K562 (cell line): Measurements from ENCODE around the gene GNPAT. TPM values are rescaled to one million over a fixed set of nuclear protein-coding genes. Genes with fewer than 3 reads are reported as not detected.

Experiments used
- ATAC-seq: fragments of 200-7000 bp; cut with Tn5 transposase; 3 replicates; pipeline ENCODE4 v1.9.1; 2020; ENCODE audit warnings: moderate library complexity
- BruUV-seq: library from RNA; stranded (reverse); fragments of 400-500 nt; replicated peaks from 2 replicates; lab custom pipeline; 2021; lab: Mats Ljungman, UMichigan
- CTCF ChIA-PET: fragments of 300-600 bp; formaldehyde crosslinking; extraction: SDS; loops from one replicate; lab custom pipeline; 2021; ENCODE audit warnings: low intra/inter-chr PET ratio; lab: Yijun Ruan, JAX
- POLR2A ChIA-PET: fragments of 300-600, 350-650 bp; sonication (Branson Sonifier 250); formaldehyde crosslinking; extraction: SDS; loops from one replicate; lab custom pipeline; 2021; ENCODE audit warnings: antibody characterized with exemption, inconsistent platforms; lab: Yijun Ruan, JAX
- DNase-seq, 4 experiments: peaks; one replicate each; pipeline versions ENCODE4 v3.0.0 to v3.0.0-alpha.2; 2011 to 2018; ENCODE audit warnings: low spot score in 3 of 4, mixed read lengths in 3 of 4; ENCODE audit errors: extremely low read depth in 1 of 4
- FAIRE-seq: peaks from 2 replicates; lab custom pipeline; 2011; peaks lifted over from hg19 to GRCh38; lab: Jason Lieb, UNC
- H2AFZ ChIP-seq: 2 replicates; pipeline ENCODE4 v1.6.0; 2011; ENCODE audit warnings: low read depth, low read length, control low read depth, inconsistent platforms
- H3K27ac ChIP-seq: fragments of 200-600 bp; 3 replicates; pipeline ENCODE4 v1.8.0; 2011; ENCODE audit warnings: low read depth, mild to moderate bottlenecking, control low read depth, inconsistent platforms, low read length, moderate library complexity, mixed read lengths; ENCODE audit errors: extremely low read depth
- H3K27me3 ChIP-seq, 2 experiments: fragments of 300-600 bp in 1 of 2; 2 replicates in 1 of 2; 3 replicates in 1 of 2; pipeline versions ENCODE4 v1.6.0 to v1.8.0; 2011; ENCODE audit warnings: inconsistent platforms in 2 of 2, low read length in 2 of 2, mild to moderate bottlenecking in 1 of 2, mixed read lengths in 1 of 2, moderate library complexity in 1 of 2; ENCODE audit not compliant: control insufficient read depth in 2 of 2, insufficient read depth in 2 of 2
- H3K36me3 ChIP-seq: fragments of 300-600 bp; 3 replicates; pipeline ENCODE4 v1.8.0; 2011; ENCODE audit warnings: mild to moderate bottlenecking, low read length, inconsistent platforms; ENCODE audit not compliant: control insufficient read depth, insufficient read depth
- H3K4me1 ChIP-seq, 2 experiments: fragments of 200-600 bp in 1 of 2; replicated peaks in 1 of 2; 2 replicates in 1 of 2; 3 replicates in 1 of 2; pipeline versions ENCODE4 v1.5.1 to v1.8.0; 2011; ENCODE audit warnings: inconsistent platforms in 2 of 2, low read length in 2 of 2, mild to moderate bottlenecking in 1 of 2, mixed read lengths in 1 of 2, moderate library complexity in 1 of 2; ENCODE audit not compliant: control insufficient read depth in 2 of 2, insufficient read depth in 2 of 2
- H3K4me2 ChIP-seq: 2 replicates; pipeline ENCODE4 v1.6.1; 2011; ENCODE audit warnings: low read length, control low read depth, inconsistent platforms, mixed read lengths; ENCODE audit not compliant: insufficient read depth
- H3K4me3 ChIP-seq: fragments of 200-600 bp; sonication (generic), shearing (Covaris generic); 2 replicates; pipeline ENCODE4 v1.5.1; 2016; ENCODE audit warnings: control low read depth, inconsistent platforms
- H3K79me2 ChIP-seq: fragments of 200-600 bp; 3 replicates; pipeline ENCODE4 v1.8.0; 2011; ENCODE audit warnings: low read length, inconsistent platforms; ENCODE audit not compliant: control insufficient read depth, insufficient read depth
- H3K9ac ChIP-seq, 2 experiments: 2 replicates each; pipeline versions ENCODE4 v1.6.0 to v1.6.1; 2011; ENCODE audit warnings: low read depth in 2 of 2, low read length in 2 of 2, control low read depth in 1 of 2, inconsistent platforms in 1 of 2, mild to moderate bottlenecking in 1 of 2, mixed read lengths in 1 of 2; ENCODE audit not compliant: insufficient read depth in 1 of 2
- H3K9me1 ChIP-seq: one replicate; pipeline ENCODE4 v1.6.0; 2011; ENCODE audit warnings: inconsistent platforms, mild to moderate bottlenecking, low read length, moderate library complexity; ENCODE audit not compliant: control insufficient read depth, insufficient read depth
- H3K9me3 ChIP-seq: replicated peaks from 2 replicates; pipeline ENCODE4 v1.5.1; 2011; ENCODE audit warnings: low read depth, low read length, inconsistent platforms; ENCODE audit not compliant: control insufficient read depth, insufficient read depth
- H4K20me1 ChIP-seq: replicated peaks from 2 replicates; pipeline ENCODE4 v1.6.1; 2011; ENCODE audit warnings: low read length, inconsistent platforms, mixed read lengths; ENCODE audit not compliant: control insufficient read depth, insufficient read depth
- BACH1 ChIP-seq: fragments of 200-800 bp; sonication (Bioruptor generic); IDR thresholded peaks from 2 replicates; pipeline ENCODE4 v1.6.1; 2016; ENCODE audit warnings: missing genetic modification characterization, missing compliant biosample characterization
- CC2D1A ChIP-seq: fragments of 450-650 bp; IDR thresholded peaks from 2 replicates; pipeline ENCODE4 v1.6.1; 2017; ENCODE audit warnings: mild to moderate bottlenecking
- FOXA3 ChIP-seq, 2 experiments: fragments of 450-650 bp in 1 of 2; sonication (generic) in 1 of 2; formaldehyde crosslinking; IDR thresholded peaks in 1 of 2; conservative IDR thresholded peaks in 1 of 2; 2 replicates each; pipeline versions ENCODE4 v1.4.0 to v1.8.0; 2020 to 2022; ENCODE audit warnings: mild to moderate bottlenecking in 2 of 2, missing genetic modification reagents in 1 of 2
- GABPA ChIP-seq: fragments of 200-800 bp; sonication (Bioruptor generic); conservative IDR thresholded peaks from 2 replicates; pipeline ENCODE4 v1.6.1; 2016; ENCODE audit warnings: low read depth, missing genetic modification characterization, missing compliant biosample characterization
- KLF10 ChIP-seq: fragments of 250-450 bp; sonication (Bioruptor Pico); IDR thresholded peaks from 2 replicates; pipeline ENCODE4 v1.6.1; 2021; ENCODE audit warnings: matching md5 sums
- NBN ChIP-seq: fragments of 450-650 bp; IDR thresholded peaks from 2 replicates; pipeline ENCODE4 v1.6.1; 2016; ENCODE audit warnings: low read depth, mild to moderate bottlenecking
- SRF ChIP-seq, 2 experiments: fragments of 250-450, 450-650 bp in 1 of 2; sonication (Bioruptor Pico) in 1 of 2; sonication (generic) in 1 of 2; formaldehyde crosslinking; IDR thresholded peaks; 2 replicates each; pipeline versions ENCODE4 v1.5.0 to v1.5.1; 2020 to 2022; ENCODE audit warnings: mild to moderate bottlenecking in 1 of 2, missing genetic modification reagents in 1 of 2
- XRCC5 ChIP-seq: fragments of 200-400 bp; formaldehyde crosslinking; IDR thresholded peaks from 2 replicates; pipeline ENCODE4 v1.6.1; 2017; ENCODE audit warnings: low read depth, mild to moderate bottlenecking, low read length
- ZNF282 ChIP-seq: sonication (generic); formaldehyde crosslinking; IDR thresholded peaks from 2 replicates; pipeline ENCODE4 v1.8.1; 2023; ENCODE audit warnings: missing genetic modification reagents
- ZNF354B ChIP-seq: fragments of 250-450 bp; sonication (Bioruptor Pico); IDR thresholded peaks from 2 replicates; pipeline ENCODE4 v1.4.0; 2020
- ZNF408 ChIP-seq: fragments of 250-450 bp; sonication (Bioruptor Pico); IDR thresholded peaks from 2 replicates; pipeline ENCODE4 v1.4.0; 2020; ENCODE audit warnings: low read depth, mild to moderate bottlenecking, moderate library complexity
- ZNF740 ChIP-seq, 3 experiments: fragments of 200-800 bp in 1 of 3; sonication (Bioruptor generic) in 1 of 3; sonication (generic) in 1 of 3; formaldehyde crosslinking in 1 of 3; IDR thresholded peaks; 2 replicates each; pipeline versions ENCODE4 v1.6.1 to v1.8.0; 2016 to 2022; ENCODE audit warnings: mild to moderate bottlenecking in 2 of 3, missing compliant biosample characterization in 2 of 3, missing genetic modification characterization in 2 of 3, missing genetic modification reagents in 1 of 3
- WGBS: fragments of 100-300 bp; shearing (Covaris generic); methylation state at CpG from one replicate; pipeline ENCODE4 v1.1.6; 2016; ENCODE audit warnings: low coverage, mixed read lengths; ENCODE audit not compliant: insufficient coverage; ENCODE audit errors: missing lambda C conversion rate; 5-methylcytosine and 5-hydroxymethylcytosine counted together
- in situ Hi-C: fragments of 300-500 bp; cut with MboI; formaldehyde crosslinking; loops from 4 replicates; pipeline ENCODE4 v1.15.0; 2018; ENCODE audit warnings: inconsistent platforms, mixed read lengths
- intact Hi-C: fragments of 100-400 bp; cut with micrococcal nuclease; formaldehyde crosslinking; loops from 2 replicates; pipeline ENCODE4 v1.14.2; 2022
- polyA plus RNA-seq, 8 experiments: library from polyadenylated mRNA; depleted of rRNA in 4 of 8; stranded (reverse) in 5 of 8; unstranded in 3 of 8; fragments of >200 nt; fragmentation: Nextera tagmentation in 2 of 8; fragmentation: Illumina TruSeq in 1 of 8; extraction: Ambion mirVana in 2 of 8; extraction: Trizol in 1 of 8; gene quantifications; 2 replicates each; pipeline versions ENCODE4 v1.2.1 to v1.2.3, GENCODE V29; 2011 to 2014; ENCODE audit warnings: inconsistent platforms in 1 of 8, missing spikeins in 1 of 8
- total RNA-seq, 7 experiments: library from RNA; depleted of rRNA in 6 of 7; stranded (reverse); fragments of >200 nt in 6 of 7; fragmentation: Illumina TruSeq in 2 of 7; extraction: Trizol in 2 of 7; gene quantifications; 2 replicates each; pipeline versions ENCODE4 v1.2.1 to v1.2.3, GENCODE V29; 2011 to 2021; ENCODE audit warnings: low replicate concordance in 1 of 7
- TF ChIP-seq, protein P1 (sequence below): sonication (generic); formaldehyde crosslinking; IDR thresholded peaks from 2 replicates; pipeline ENCODE4 v1.8.1; 2023; ENCODE audit warnings: mild to moderate bottlenecking, missing genetic modification reagents
- TF ChIP-seq, protein P2 (sequence below): fragments of 450-650 bp; conservative IDR thresholded peaks from 2 replicates; pipeline ENCODE4 v1.6.1; 2016; ENCODE audit warnings: missing genetic modification characterization, low read depth, mild to moderate bottlenecking, missing compliant biosample characterization, moderate library complexity
- TF ChIP-seq, protein P3 (sequence below): sonication (generic); formaldehyde crosslinking; IDR thresholded peaks from 2 replicates; pipeline ENCODE4 v1.8.0; 2023; ENCODE audit warnings: mild to moderate bottlenecking, missing genetic modification reagents

Gene GNPAT
- total and polyA plus RNA-seq, 9 of the 15 experiments (the other 6 are each of a cell fraction or from before 2014, with no cell fraction given): 32.1 to 68.8 (median 50.7) TPM

DNA sequence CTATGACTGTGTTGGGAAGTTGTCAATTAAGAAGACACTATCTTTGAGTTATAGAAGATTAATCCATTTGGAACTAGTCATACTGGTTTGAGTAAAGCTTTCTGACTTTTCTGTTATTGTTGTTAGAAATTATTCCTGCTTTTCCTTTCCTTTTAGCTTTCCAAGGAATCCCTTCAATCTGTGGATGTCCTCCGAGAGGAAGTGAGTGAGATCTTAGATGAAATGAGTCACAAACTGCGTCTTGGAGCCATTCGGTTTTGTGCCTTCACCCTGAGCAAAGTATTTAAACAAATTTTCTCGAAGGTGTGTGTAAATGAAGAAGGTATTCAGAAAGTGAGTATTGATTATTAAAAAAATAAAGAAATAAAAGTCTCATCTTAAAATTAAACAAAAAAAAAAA is 19.3 kb downstream of the GNPAT start:
- Histone ChIP-seq H2AFZ (no peak overlapping the region), H3K4me1 (no peaks in the 10 kb centered on the region), H3K9me3 (0 out of 2 replicates have a peak, but pooled peaks cover 3% of the 10 kb centered on the region), H3K9ac (no peak overlapping the region), H3K27ac (no peak overlapping the region), H3K9me1 (no peaks in the 10 kb centered on the region), H3K36me3 (peaks cover 79% of the 10 kb centered on the region), H3K79me2 (no peaks in the 10 kb centered on the region), H3K27me3 (no peaks in the 10 kb centered on the region), H3K4me3 (no peak overlapping the region), H3K4me2 (no peak overlapping the region), H4K20me1 (no peaks in the 10 kb centered on the region)
- intact Hi-C loops: no loop called here
- no TSS peak for BruUV-seq
- ChIA-PET CTCF (no interaction called here), POLR2A (interaction anchor here (0.8 to 1.0 kb wide), 2 partner anchors 9 to 20 kb away, joined by 3 read pairs; no protein-coding TSS in a partner anchor)
- no peak for DNase-seq
- in situ Hi-C loops: no loop called here
- WGBS: 86% methylated on average over 4 of the region's 4 CpGs
- ATAC-seq: no peak
- FAIRE-seq: no peak
- TF ChIP-seq KLF10: no peak
- TF ChIP-seq CC2D1A: no peak
- TF ChIP-seq, protein P1, sequence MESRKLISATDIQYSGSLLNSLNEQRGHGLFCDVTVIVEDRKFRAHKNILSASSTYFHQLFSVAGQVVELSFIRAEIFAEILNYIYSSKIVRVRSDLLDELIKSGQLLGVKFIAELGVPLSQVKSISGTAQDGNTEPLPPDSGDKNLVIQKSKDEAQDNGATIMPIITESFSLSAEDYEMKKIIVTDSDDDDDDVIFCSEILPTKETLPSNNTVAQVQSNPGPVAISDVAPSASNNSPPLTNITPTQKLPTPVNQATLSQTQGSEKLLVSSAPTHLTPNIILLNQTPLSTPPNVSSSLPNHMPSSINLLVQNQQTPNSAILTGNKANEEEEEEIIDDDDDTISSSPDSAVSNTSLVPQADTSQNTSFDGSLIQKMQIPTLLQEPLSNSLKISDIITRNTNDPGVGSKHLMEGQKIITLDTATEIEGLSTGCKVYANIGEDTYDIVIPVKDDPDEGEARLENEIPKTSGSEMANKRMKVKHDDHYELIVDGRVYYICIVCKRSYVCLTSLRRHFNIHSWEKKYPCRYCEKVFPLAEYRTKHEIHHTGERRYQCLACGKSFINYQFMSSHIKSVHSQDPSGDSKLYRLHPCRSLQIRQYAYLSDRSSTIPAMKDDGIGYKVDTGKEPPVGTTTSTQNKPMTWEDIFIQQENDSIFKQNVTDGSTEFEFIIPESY (CRISPR knock-in tag): no peak
- TF ChIP-seq SRF (CRISPR knock-in tag; IDR thresholded peaks at IDR 0.05): no peak
- no peak for TF ChIP-seq ZNF282 (CRISPR knock-in tag)
- TF ChIP-seq ZNF354B (CRISPR knock-in tag): no peak
- TF ChIP-seq, protein P2, sequence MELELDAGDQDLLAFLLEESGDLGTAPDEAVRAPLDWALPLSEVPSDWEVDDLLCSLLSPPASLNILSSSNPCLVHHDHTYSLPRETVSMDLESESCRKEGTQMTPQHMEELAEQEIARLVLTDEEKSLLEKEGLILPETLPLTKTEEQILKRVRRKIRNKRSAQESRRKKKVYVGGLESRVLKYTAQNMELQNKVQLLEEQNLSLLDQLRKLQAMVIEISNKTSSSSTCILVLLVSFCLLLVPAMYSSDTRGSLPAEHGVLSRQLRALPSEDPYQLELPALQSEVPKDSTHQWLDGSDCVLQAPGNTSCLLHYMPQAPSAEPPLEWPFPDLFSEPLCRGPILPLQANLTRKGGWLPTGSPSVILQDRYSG (tag): no peak
- TF ChIP-seq XRCC5: no peak
- no peak for TF ChIP-seq ZNF408 (CRISPR knock-in tag)
- TF ChIP-seq FOXA3 (CRISPR knock-in tag; conservative IDR thresholded peaks at IDR 0.05 in 1 of 2, IDR thresholded peaks at IDR 0.05 in 1 of 2): no peak
- TF ChIP-seq, protein P3, sequence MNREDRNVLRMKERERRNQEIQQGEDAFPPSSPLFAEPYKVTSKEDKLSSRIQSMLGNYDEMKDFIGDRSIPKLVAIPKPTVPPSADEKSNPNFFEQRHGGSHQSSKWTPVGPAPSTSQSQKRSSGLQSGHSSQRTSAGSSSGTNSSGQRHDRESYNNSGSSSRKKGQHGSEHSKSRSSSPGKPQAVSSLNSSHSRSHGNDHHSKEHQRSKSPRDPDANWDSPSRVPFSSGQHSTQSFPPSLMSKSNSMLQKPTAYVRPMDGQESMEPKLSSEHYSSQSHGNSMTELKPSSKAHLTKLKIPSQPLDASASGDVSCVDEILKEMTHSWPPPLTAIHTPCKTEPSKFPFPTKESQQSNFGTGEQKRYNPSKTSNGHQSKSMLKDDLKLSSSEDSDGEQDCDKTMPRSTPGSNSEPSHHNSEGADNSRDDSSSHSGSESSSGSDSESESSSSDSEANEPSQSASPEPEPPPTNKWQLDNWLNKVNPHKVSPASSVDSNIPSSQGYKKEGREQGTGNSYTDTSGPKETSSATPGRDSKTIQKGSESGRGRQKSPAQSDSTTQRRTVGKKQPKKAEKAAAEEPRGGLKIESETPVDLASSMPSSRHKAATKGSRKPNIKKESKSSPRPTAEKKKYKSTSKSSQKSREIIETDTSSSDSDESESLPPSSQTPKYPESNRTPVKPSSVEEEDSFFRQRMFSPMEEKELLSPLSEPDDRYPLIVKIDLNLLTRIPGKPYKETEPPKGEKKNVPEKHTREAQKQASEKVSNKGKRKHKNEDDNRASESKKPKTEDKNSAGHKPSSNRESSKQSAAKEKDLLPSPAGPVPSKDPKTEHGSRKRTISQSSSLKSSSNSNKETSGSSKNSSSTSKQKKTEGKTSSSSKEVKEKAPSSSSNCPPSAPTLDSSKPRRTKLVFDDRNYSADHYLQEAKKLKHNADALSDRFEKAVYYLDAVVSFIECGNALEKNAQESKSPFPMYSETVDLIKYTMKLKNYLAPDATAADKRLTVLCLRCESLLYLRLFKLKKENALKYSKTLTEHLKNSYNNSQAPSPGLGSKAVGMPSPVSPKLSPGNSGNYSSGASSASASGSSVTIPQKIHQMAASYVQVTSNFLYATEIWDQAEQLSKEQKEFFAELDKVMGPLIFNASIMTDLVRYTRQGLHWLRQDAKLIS: no peak
- no peak for TF ChIP-seq NBN
- no peak for TF ChIP-seq BACH1 (tag)
- no peak for TF ChIP-seq ZNF740 (CRISPR knock-in tag; IDR thresholded peaks at IDR 0.05)
- no peak for TF ChIP-seq ZNF740 (tag; IDR thresholded peaks at IDR 0.05)
- TF ChIP-seq GABPA (tag): no peak
